Ishikawa (cell line): ENCODE measurements around the gene RNF220.

ENCODE experiments used
- CEBPB ChIP-seq: IDR thresholded peaks from 2 replicates; pipeline ENCODE4 v1.6.1; 2012
- CREB1 ChIP-seq: IDR thresholded peaks from 2 replicates; pipeline ENCODE4 v1.6.1; 2012; ENCODE audit warnings: low read depth
- EGR1 ChIP-seq: IDR thresholded peaks from 2 replicates; pipeline ENCODE4 v1.6.1; 2012
- EP300 ChIP-seq: IDR thresholded peaks from 2 replicates; pipeline ENCODE4 v1.6.1; 2012; ENCODE audit warnings: borderline replicate concordance
- FOXM1 ChIP-seq: IDR thresholded peaks from 2 replicates; pipeline ENCODE4 v1.6.1; 2012; ENCODE audit warnings: low read depth, borderline replicate concordance
- MAX ChIP-seq: IDR thresholded peaks from 2 replicates; pipeline ENCODE4 v1.6.1; 2012
- NFIC ChIP-seq: IDR thresholded peaks from 2 replicates; pipeline ENCODE4 v1.6.1; 2012
- RAD21 ChIP-seq: IDR thresholded peaks from 2 replicates; pipeline ENCODE4 v1.6.1; 2012; ENCODE audit warnings: low read depth
- REST ChIP-seq: IDR thresholded peaks from 2 replicates; pipeline ENCODE4 v1.6.1; 2012; ENCODE audit warnings: low read depth, mild to moderate bottlenecking
- TAF1 ChIP-seq: IDR thresholded peaks from 2 replicates; pipeline ENCODE4 v1.6.1; 2012; ENCODE audit warnings: low read depth, mild to moderate bottlenecking
- TCF12 ChIP-seq: IDR thresholded peaks from 2 replicates; pipeline ENCODE4 v1.6.1; 2012; ENCODE audit warnings: low read depth
- TEAD4 ChIP-seq: IDR thresholded peaks from 2 replicates; pipeline ENCODE4 v1.6.1; 2012
- USF1 ChIP-seq: IDR thresholded peaks from 2 replicates; pipeline ENCODE4 v1.6.1; 2012
- YY1 ChIP-seq: IDR thresholded peaks from 2 replicates; pipeline ENCODE4 v1.6.1; 2012; ENCODE audit warnings: low read depth
- ZBTB7A ChIP-seq: IDR thresholded peaks from 2 replicates; pipeline ENCODE4 v1.6.1; 2012; ENCODE audit warnings: low read depth

Gene RNF220

DNA sequence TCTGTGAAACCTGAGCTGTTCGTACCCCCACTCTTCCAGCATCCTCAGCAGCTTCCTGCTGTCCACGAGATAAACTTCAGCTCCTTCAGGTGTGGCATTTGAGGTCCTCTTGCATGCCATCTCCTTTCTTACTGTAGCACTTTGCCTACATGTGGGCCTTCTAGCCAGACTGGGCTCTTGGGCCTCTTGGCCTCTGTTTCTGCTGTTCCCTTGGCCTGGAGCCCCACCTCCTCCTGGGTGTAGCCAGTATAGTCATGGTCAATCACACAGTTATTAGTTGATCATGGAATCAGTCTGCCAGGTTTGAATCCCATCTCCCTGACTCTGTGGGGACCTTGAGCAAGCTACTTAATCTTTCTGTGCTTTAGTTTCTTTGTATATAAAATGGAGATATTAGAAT lies 242.8 kb downstream of the RNF220 start:
- no peak for TF ChIP-seq EP300
- no peak for TF ChIP-seq NFIC
- TF ChIP-seq EGR1: no peak
- TF ChIP-seq REST: no peak
- TF ChIP-seq MAX: no peak
- TF ChIP-seq CEBPB: no peak
- no peak for TF ChIP-seq RAD21
- no peak for TF ChIP-seq TCF12
- no peak for TF ChIP-seq YY1
- no peak for TF ChIP-seq CREB1
- TF ChIP-seq FOXM1: no peak
- TF ChIP-seq ZBTB7A: no peak
- no peak for TF ChIP-seq USF1
- TF ChIP-seq TAF1: no peak
- TF ChIP-seq TEAD4: no peak

DNA sequence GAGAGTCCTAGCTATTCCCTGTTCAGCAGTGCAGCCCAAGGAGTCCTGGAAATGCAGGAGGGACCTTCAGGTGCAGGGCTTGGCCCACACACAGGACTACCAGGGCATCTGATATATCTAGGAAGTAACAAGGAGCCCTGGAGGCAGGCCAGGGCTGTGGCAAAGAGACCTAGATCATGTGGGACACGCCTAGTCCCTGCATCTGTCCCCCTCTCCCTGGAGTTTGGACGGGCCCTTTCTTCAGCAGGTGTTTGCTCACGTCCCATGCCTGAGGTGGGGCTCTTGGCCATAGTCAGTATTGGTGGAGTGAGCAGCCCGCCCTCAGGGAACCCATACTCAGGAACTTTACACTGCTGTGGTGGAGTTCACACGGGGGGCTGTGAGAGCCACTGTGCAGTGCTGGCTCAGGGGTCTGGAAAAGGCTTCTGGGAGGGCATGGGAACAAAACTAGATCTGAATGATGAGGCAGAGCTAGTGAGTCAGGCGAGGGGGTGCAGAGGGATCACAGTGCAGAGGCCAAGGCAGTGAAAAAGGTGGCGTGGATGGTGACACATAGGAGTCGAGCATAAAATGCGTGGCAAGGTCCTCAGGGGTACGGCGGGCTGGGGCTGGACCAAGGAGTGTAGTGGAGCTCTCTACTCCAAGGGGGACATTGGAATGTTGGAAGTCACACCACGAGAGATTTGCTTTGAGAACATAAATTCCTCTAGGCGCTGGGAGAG lies 243.6 kb downstream of the RNF220 start:
- TF ChIP-seq EP300 (no peak), TCF12 (no peak), REST (no peak), NFIC (no peak), ZBTB7A (no peak), FOXM1 (no peak), CEBPB (no peak), TEAD4 (no peak), MAX (no peak), EGR1 (no peak), USF1 (no peak), TAF1 (no peak), CREB1 (no peak), RAD21 (no peak), YY1 (no peak)

DNA sequence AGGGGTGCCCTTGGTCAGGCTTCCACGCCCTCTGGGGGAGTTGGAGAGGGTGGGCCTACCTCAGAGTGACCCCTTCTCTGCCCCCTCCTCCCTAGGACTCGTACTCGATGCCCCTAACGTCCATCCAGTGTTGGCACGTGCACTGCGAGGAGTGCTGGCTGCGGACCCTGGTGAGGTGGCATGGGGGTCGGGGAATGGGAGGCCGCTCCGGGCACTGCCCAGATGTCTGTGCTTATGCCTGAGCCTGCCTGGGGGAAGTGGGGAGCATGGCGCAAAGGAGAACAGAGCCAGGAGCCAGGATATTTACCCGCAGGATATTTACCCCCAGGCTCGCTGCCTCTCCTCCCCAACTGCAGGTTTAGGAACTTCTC lies 244.7 kb downstream of the RNF220 start:
- TF ChIP-seq TEAD4: no peak
- no peak for TF ChIP-seq ZBTB7A
- no peak for TF ChIP-seq MAX
- TF ChIP-seq EGR1: no peak
- no peak for TF ChIP-seq FOXM1
- TF ChIP-seq CEBPB: no peak
- no peak for TF ChIP-seq YY1
- no peak for TF ChIP-seq USF1
- no peak for TF ChIP-seq RAD21
- no peak for TF ChIP-seq TCF12
- no peak for TF ChIP-seq EP300

DNA sequence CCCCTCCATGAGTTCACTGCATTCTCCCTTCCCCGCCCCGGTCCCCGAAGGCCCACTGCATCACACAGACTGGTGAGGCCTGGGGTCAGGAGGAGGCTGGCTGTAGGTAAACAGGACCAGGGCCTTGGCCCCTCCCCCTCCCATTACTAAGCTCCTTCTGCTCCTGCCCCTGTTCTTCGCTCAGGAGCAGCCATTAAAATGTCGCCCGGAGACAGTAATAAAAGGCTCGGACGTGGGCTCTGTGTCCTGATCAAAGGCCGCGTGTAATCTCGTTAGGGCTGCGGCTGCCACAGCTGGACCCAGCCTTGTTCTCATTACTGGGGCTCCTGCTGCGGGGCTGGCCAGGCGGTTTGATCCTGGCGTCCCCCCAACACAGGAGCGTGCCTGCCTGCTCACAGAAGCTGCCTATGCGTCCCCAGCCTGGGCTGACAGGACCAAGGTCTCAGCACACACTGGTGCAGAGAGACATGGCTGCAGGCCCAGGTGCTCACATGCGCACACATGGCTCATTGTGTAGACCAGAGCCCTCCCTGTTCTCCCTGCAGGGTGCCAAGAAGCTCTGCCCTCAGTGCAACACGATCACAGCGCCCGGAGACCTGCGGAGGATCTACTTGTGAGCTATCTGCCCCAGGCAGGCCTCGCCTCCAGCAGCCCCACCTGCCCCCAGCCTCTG lies 245.2 kb downstream of the RNF220 start:
- TF ChIP-seq TEAD4 (no peak), EGR1 (no peak), RAD21 (no peak), CEBPB (no peak), TAF1 (no peak), USF1 (no peak)

GRCh38 chr1:44651069-44651468 lies 246.0 kb downstream of the RNF220 start:
- TF ChIP-seq USF1 (no peak), TEAD4 (no peak), CEBPB (no peak), FOXM1 (no peak), EP300 (no peak), NFIC (no peak), TAF1 (no peak), RAD21 (no peak), TCF12 (no peak)
